ENCODE results near the gene OBSCN. TPM values are rescaled to one million over a fixed set of nuclear protein-coding genes. Genes with fewer than 3 reads are reported as not detected.

Gene OBSCN
- total RNA-seq, 1 experiment from 2014 or later: 5.6 TPM

GRCh38 chr1:228159008-228159665 is 48.7 kb upstream of the OBSCN start:
- Histone ChIP-seq H3K9me3 (no peaks in the 10 kb centered on the region), H3K27me3 (replicated peaks; ENCODE audit: control insufficient read depth, insufficient read depth, low read length) (no peaks in the 10 kb centered on the region), H3K36me3 (ENCODE audit: control insufficient read depth, insufficient read depth, low read length) (no peaks in the 10 kb centered on the region), H3K4me1 (peaks cover 11% of the 10 kb centered on the region), H3K4me3 (ENCODE audit: low read depth, low read length) (no peak overlapping the region)
- intact Hi-C loops (cut with micrococcal nuclease; ENCODE audit: unreplicated experiment): no loop called here
- H3K36me3 Mint-ChIP-seq (ENCODE audit: insufficient read depth, unreplicated experiment): peaks cover 5% of the 10 kb centered on the region
- POLR2A ChIA-PET: no interaction called here
- BruUV-seq (replicated peaks): no TSS peak
- H3K4me3 Mint-ChIP-seq (ENCODE audit: unreplicated experiment): no peak overlapping the region
- no peaks in the 10 kb centered on the region for H3K9me3 Mint-ChIP-seq (ENCODE audit: unreplicated experiment)
- no peak overlapping the region for H3K27ac Mint-ChIP-seq (ENCODE audit: unreplicated experiment)
- no peaks in the 10 kb centered on the region for H3K27me3 Mint-ChIP-seq (ENCODE audit: insufficient read depth, unreplicated experiment)
- CTCF ChIA-PET: no interaction called here
- no peak for TF ChIP-seq CTCF (IDR thresholded peaks at IDR 0.05; ENCODE audit: insufficient read depth in 1 of 2, low read depth in 1 of 2, low read length in 1 of 2, severe bottlenecking in 1 of 2, unreplicated experiment in 1 of 2)
- peaks cover 2% of the 10 kb centered on the region for H3K4me1 Mint-ChIP-seq (ENCODE audit: low read depth, unreplicated experiment)
- no peak for DNase-seq

GRCh38 chr1:228160201-228160761 is 47.6 kb upstream of the OBSCN start:
- intact Hi-C loops (cut with micrococcal nuclease; ENCODE audit: unreplicated experiment): no loop called here
- no TSS peak for BruUV-seq (replicated peaks)
- ChIA-PET POLR2A (no interaction called here), CTCF (no interaction called here)
- no peaks in the 10 kb centered on the region for H3K9me3 Mint-ChIP-seq (ENCODE audit: unreplicated experiment)
- Histone ChIP-seq H3K4me1 (peaks cover 17% of the 10 kb centered on the region), H3K27me3 (replicated peaks; ENCODE audit: control insufficient read depth, insufficient read depth, low read length) (no peaks in the 10 kb centered on the region), H3K4me3 (ENCODE audit: low read depth, low read length) (no peak overlapping the region), H3K36me3 (ENCODE audit: control insufficient read depth, insufficient read depth, low read length) (no peaks in the 10 kb centered on the region), H3K9me3 (no peaks in the 10 kb centered on the region)
- no peak overlapping the region for H3K4me3 Mint-ChIP-seq (ENCODE audit: unreplicated experiment)
- H3K27me3 Mint-ChIP-seq (ENCODE audit: insufficient read depth, unreplicated experiment): no peaks in the 10 kb centered on the region
- no peak overlapping the region for H3K27ac Mint-ChIP-seq (ENCODE audit: unreplicated experiment)
- no peak for TF ChIP-seq CTCF (IDR thresholded peaks at IDR 0.05; ENCODE audit: insufficient read depth in 1 of 2, low read depth in 1 of 2, low read length in 1 of 2, severe bottlenecking in 1 of 2, unreplicated experiment in 1 of 2)
- no peak for DNase-seq
- H3K36me3 Mint-ChIP-seq (ENCODE audit: insufficient read depth, unreplicated experiment): peaks cover 13% of the 10 kb centered on the region
- H3K4me1 Mint-ChIP-seq (ENCODE audit: low read depth, unreplicated experiment): peaks cover 8% of the 10 kb centered on the region

DNA sequence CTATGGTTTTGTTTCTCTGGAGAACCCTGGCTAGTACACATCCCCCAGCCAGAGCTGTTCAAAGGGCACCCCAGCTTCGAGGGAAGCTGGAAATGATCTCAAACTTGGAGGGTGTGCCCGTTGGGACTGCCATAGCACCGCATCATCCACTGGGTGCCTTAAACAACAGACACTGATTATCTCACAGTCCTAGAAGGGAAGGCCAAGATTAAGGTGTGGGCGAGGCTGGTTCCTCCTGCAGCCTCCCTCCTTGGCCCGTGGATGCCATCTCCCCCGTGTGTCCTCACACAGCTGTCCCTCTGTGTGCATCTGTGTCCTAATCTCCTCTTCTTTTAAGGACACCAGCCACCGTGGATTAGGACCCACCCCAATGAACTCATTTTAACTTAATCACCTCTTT is 46.5 kb upstream of the OBSCN start:
- H3K27me3 ChIP-seq (replicated peaks; ENCODE audit: control insufficient read depth, insufficient read depth, low read length): no peaks in the 10 kb centered on the region
- POLR2A ChIA-PET: no interaction called here
- intact Hi-C loops (cut with micrococcal nuclease; ENCODE audit: unreplicated experiment): no loop called here
- H3K4me3 ChIP-seq (ENCODE audit: low read depth, low read length): no peak overlapping the region
- no peak for DNase-seq
- no TSS peak for BruUV-seq (replicated peaks)
- no peaks in the 10 kb centered on the region for H3K27me3 Mint-ChIP-seq (ENCODE audit: insufficient read depth, unreplicated experiment)
- H3K4me1 Mint-ChIP-seq (ENCODE audit: low read depth, unreplicated experiment): peaks cover 8% of the 10 kb centered on the region
- H3K36me3 Mint-ChIP-seq (ENCODE audit: insufficient read depth, unreplicated experiment): peaks cover 22% of the 10 kb centered on the region
- H3K4me1 ChIP-seq: peaks cover 17% of the 10 kb centered on the region
- no peaks in the 10 kb centered on the region for H3K36me3 ChIP-seq (ENCODE audit: control insufficient read depth, insufficient read depth, low read length)
- H3K9me3 ChIP-seq: no peaks in the 10 kb centered on the region
- no peaks in the 10 kb centered on the region for H3K9me3 Mint-ChIP-seq (ENCODE audit: unreplicated experiment)
- H3K27ac Mint-ChIP-seq (ENCODE audit: unreplicated experiment): no peak overlapping the region
- CTCF ChIA-PET: no interaction called here
- H3K4me3 Mint-ChIP-seq (ENCODE audit: unreplicated experiment): no peak overlapping the region
- no peak for TF ChIP-seq CTCF (IDR thresholded peaks at IDR 0.05; ENCODE audit: insufficient read depth in 1 of 2, low read depth in 1 of 2, low read length in 1 of 2, severe bottlenecking in 1 of 2, unreplicated experiment in 1 of 2)
